Tongue (tissue), 2 donors: ENCODE data around the gene MMEL1. TPM values are rescaled to one million over a fixed set of nuclear protein-coding genes. Genes with fewer than 3 reads are reported as not detected.

Experiments
- DNase-seq: peaks from one replicate; pipeline ENCODE4 v3.0.0-alpha.2; 2015
- total RNA-seq: library from RNA; depleted of rRNA; stranded (reverse); fragments of >200 nt; gene quantifications from one replicate; pipeline ENCODE4 v1.2.3, GENCODE V29; 2014

MMEL1 gene
- total RNA-seq, 1 donor from 2014 or later: not detected

DNA sequence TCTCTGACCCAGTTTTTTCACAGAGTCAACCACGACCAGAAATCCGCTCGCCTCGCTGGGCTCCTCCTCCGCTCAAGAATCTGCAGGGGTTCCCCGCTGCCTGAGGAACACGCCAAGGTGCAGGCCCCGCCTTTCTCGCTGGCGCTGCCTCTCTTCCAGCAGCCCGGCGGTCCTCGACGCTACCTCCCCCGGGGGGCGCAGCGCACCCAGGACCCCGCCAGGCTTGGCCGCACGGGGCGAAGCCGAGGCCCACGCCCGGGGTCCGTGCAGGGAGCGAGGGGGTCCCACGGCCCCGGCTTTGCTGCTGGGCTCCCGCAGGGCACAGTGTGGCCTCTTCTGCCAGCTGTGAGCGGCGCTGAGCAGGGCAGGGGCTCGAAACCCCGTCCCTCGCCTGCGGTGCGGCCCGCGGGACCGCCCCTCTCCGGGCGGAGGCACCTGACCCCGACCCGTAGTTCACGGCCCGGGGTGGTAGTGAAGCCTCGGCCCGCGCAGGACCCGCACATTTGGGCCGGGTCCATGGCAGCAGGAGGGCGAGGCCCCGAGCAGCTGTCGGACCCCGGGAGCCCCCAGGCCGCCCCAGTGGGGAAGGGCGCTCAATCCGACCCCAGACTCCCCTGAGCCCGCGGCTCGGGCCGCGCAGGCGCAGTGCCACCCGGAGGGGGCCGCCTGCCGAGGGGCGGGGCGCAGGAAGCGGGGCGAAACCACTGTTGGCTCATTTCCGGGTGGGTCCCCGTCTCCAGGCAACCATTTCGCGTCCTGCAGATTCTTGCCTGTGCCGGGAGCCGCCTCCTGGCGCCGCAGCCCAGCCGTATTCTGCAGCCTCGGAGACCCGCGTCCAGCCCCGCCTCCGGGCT lies 10.0 kb upstream of the MMEL1 start:
- DNase-seq: peak; percentile 98

DNA sequence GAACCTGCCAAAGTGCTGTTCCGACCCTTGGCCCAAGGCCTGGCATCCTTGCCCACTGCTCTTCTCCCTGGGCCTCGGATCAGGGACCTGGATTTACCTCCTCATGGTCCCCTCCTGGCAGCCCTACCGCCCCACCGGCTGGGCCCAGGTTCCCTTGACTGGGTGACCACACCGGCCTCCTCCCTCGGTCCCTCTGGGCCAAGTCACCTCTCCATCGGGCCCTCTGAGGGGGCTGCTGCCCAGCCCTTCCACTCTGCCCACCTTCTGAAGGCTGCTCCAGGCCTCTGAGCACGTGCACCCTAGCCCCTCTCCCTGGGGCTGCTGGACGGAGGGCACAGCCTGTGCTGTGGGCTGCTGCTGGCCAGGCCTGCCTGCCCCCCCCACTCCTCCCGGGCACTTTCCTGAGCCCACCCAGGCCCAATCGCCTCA lies 9.3 kb upstream of the MMEL1 start:
- no peak for DNase-seq

DNA sequence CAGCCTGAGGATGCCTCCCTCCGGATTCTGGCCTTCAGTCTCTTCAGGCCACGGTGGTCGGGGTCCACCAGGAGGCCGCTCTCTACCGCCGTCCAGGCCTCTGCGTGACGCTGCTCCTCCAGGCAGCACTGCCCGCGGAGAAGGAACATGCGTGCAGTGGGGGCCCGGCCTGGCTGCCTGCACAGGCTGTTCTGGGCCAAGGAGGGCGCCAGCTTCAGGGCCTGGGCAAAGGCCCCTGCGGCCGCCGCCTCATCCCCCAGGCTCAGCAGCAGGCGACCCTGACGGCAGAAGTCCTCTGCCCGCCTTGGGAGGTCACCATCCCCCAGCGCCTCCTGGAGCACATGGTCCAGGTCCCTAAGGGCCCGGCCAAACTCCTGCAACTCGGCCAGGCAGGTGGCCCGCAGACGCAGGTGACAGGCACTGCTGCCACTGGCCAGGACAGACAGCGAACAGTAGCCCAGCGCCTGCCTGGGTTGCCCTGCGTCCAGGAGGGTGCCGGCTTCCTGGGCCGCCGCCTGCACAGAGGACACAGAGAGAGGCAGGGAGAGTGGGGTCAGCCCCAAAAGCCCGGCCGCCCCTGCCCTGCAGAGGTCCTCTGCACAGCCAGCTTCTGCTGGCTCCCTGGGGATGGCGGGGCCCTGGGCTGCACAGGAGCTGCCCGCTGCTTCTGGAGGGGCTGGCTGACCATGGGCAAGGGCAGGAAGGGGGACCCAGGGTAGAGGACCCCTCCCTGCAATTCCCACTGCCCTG lies 8.7 kb upstream of the MMEL1 start:
- DNase-seq: no peak

DNA sequence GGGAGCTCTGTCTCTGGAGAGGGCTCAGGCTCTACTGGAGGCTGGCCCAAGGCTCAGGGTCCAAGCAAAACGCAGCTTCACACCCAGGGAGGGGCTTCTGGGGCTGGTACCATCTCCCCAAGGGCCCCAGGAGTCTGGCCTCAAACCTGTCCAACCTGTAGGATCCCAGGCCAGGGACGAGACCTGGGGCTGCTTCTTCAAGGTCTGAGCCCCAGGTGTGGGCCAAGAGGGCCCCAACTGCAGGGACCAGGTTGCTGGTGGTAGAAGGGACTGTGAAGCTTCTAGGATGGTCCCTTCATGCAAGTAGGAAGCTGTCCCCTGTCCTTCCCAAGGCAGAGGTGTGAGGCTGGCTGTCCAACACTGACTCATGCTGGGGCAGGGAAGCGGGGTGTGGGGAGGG lies 7.8 kb upstream of the MMEL1 start:
- no peak for DNase-seq

DNA sequence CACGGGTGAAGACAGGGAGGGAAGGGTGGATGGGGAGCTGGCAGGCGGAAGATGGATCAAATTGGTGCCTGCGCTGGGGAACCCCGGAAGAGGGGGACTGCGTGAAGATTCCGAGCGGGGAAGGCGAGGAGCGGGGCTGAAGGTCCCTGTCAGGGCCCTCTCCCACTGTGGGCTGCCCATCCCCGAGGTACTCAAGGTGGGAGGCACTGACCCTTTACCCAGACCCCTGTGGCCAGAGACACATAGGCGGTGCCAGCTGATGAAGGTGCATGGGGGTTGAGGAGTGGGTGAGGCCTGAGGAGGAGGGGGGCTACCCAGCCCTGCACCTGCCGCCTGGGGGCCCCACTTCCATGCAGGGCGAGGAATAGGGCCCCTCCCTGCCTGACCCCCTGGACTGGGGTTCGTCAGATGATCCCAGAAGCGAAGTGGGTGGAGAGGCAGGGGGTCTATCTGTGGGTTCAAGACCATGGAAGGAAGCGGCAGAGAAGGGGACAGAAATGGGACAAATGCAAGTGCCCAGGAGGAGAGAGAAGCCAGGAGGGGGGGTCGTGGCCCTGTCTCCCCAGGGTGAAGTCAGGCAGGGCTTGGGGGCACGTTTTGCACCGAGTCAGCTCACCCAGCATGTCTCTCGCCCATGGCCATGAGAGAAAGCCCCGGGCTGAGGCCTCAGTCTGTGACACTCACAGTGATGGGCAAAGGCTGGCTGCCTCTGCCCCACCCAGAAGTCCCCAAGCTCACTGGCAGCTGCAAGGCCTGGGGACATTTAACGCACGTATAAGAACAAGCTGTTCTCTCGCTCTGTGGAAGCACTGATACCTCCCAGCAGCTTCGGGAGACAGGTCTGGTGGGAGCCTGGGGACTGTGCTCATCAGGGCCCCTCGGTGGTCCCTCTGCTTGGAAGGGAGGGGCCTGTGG lies 7.0 kb upstream of the MMEL1 start:
- DNase-seq: peak; percentile 87

DNA sequence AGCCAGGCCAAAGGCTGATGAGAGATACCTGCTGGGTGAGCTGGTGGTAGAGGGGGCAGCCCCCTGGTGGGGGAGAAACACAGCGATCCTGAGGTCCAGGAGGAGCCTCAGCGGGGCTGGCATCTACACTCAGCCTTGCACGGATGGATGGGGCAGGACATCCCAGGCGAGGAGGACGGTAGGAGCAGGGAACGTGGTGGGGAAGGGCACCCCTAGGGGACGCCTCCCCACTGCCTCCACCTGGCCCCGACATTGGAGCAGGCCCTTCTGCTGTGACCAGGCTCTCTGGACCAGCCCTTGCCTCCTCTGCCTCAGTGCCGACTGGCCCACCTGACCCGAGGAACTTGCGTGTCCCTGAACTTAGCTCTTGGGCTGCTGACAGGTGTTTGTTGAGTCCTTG lies 6.4 kb upstream of the MMEL1 start:
- no peak for DNase-seq

DNA sequence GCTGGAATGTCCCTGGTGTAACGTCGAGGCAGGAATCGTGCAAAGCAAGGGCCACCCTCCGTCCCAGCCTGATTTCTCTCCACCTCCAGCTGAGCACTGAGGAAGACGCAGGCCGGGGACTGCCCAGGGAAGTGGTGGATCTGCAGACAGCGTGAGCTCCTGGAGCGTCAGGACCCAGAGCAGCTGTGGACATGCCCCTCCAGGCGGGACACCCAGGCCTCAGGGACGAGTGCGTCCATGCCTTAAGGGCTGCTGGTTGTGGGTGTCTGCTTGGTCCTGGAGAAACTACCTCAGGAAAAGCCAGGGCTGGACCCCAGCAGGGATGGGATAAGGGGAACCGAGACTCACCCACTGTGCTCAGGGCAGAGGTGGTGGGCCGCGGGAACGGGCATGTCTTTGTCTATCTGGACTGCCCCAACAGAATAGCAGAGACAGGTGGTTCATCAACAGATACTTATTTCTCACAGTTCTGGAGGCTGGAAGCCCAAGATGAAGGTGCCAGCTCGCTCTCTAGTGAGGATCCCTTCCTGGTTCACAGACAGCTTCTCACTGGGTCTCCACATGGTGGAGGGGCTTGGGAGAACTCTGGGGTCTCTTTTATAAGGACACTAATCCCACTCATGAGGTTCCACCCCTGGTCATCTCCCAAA lies 5.8 kb upstream of the MMEL1 start:
- DNase-seq: no peak

DNA sequence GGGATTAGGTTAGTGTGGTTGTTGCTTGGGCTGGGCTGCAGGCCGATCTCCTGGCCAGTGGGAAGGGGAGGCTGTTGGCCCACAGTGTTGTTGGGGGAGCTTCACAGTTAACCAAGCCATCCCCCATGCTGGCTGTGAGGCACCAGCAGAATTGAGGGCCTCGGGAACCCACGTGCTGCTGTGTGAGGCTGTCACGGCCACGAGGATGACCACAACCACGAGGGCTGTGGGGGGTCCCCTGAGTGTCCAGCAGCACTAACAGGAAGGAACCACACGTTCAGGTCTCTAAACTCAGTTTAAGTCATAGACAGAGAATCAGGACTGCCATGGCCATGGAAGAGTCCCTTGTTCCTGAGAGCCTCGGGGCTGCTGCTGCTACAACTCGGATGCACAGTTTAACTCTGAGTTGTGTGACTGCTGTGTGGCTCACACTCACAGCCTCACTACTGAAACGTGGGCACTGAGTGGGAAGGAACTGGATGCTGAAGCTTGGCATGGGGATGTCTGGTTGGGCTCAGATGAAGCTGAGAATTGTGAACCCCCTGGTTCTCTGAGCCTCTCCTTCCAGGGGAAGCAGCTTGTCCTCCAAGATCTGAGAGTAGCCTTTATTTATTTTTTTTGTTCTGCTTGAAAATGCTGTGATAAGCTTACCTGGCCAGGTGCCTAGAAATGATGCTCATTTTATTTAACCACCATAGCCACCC lies 4.8 kb upstream of the MMEL1 start:
- DNase-seq: no peak

DNA sequence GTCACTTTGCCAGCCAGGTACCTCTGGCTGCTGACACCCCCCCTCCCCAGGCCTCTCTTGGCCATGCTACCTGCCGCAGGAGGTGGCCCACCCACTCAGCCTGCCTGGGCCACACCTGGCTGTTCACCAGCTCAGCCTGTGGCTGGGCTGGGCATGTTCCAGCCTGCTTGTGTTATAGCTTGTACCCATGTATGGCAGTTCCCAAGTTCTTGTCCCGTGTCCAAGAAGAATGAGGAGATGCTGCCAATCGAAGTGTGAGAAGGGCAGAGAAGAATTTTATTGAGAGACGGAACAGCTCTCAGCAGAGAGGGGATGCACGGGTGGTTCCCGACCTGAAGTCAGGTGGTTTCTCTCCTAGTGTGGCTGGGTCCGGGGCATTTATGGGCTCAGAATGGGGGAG lies 3.9 kb upstream of the MMEL1 start:
- DNase-seq: no peak

DNA sequence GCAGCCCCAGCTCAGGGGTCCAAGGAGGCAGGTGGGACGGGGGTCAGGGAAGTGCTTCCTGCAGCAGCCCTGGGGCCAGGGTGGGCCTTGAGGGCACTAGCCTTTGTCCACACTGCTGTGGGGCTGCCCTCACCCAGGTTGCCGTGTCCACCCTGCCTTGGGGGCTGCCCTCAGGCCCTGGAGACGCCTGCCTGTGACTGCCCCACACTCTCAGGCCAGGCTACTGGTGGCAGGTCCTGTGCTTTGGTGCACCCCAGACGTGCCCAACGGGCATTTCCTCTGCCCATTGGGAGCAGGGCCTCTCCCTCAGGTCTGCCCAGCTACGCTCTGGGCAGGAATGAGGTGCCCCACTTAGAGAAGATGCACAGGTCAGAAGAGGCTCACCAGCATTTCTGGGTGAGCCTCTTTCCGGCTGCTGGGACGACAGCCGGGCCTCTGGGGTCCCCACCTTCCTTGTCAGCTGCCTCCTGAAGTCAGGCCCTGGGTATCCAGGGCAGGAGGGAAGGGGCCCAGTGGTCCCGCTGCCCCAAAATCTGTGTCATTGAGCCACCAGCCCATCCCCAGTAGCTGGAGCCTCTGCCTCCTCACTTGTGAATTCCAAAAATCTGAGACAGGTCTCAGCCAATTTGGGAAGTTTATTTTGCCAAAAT lies 2.7 kb upstream of the MMEL1 start:
- DNase-seq: no peak

DNA sequence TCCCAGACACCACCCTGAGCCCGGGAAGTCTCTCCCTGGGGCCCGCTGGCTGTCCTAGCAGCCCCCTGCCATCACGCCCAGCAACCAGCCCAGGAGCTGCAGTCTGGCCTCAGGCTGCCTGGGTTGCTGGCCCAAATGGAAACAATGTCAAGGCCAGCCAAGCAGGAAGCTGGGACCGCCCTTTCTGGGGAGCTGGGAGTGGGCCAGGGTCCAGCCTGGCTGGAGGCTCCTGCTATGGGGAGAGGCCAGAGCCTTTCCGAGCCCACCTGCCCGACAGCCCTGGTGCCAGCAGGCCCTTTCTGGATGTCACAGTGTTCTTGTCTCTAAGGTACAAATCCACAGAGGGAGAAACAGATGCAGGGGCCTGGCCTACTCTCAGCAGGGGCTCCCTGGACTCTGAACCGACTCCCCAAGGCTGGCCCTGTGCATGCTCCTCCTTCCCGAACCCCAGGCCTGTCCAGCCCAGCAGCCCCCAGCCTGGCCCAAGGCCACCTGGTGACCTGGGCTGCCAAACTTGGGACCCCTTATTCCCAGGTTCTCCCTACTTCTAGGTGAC lies 1.2 kb upstream of the MMEL1 start:
- DNase-seq: no peak

DNA sequence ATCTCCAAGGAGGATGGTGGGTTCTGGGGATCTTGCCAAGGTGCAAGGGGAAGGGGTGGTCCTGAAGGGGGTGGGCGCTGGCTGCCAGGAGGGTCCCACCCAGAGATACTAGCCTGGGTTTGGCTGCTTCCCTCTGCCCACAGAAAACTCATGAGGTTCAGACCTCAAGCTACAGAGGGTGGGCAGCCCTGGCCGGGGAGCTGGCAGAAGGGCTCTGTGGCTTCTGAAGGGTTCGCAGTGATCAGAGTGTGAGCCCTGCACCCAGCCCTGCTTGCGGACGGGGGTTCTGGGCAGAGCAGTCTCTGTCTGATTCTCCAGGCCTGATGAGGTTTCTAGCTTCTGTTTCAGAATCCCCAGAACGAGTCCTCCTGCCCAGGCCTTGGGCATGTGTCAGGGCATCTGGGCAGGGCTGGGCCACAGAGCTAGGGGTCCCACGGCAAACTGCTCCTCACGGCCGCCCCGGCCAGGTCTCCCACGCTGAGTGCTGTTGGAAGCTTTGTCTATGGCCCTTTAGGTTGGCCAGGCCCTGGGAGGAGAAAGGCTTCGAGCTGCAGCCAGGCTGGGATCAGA lies 635 bp upstream of the MMEL1 start:
- DNase-seq: no peak

DNA sequence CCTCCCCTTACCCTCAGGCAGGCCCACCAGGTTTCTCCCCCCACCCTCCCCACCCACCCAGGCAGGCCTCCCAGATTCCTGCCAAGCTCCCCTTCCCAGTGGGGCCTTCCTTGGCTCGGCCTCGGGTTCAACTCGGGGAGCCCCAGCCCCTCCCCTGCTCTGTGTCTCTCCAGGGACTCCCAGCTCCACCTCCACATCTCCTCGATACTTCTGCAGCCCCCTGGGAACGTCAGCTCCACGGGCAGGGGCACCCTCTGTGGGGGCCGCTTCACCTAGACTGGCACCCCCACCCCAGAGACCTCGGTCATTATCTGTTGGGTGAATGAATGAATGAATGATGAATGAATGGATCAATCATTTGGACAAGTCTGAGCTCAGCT lies 775 bp downstream of the MMEL1 start:
- DNase-seq: no peak

DNA sequence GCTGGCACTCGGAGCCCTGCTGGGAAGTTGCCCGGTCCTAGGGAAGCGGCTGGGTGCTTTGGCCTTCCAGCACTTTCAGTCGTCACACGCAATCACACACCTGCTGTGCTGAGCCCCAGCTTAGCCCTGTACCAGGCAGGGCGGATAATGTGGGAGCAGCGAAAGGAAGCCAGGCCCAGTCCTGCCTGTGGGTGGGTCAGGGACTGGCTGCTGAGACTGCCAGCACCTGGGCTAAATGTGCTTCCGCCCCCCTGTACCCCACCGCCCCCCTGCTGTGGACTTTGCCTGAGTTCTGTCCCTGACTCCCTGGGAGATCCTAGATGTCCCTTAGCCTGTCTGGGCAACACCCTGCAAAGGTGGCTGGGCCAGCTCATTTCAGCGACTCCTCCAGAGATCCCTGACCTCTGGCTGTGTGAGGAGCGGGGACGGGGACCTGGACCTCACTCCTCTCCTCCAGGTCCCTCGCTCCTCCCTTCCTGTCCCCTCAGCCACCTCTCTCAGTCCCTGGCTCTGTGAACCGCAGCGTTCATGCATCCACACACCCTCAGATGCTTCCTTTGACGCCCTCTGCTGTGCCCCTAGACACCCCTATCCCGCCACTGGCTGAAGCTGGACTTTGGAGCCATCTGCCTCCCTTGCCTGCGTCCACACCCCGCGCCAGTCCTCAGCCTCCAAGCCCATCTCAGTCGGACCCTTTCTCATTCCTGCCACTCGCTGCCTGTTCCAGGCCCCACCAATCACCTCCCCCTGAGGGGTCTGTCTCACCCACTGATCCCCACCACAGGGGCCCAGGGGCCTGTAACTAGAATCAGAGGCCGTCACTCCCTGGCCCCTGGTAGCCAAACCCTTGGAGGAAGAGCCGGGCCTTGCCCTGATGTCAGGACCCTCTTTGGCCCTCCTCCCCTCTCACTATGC lies 1.4 kb downstream of the MMEL1 start:
- no peak for DNase-seq

DNA sequence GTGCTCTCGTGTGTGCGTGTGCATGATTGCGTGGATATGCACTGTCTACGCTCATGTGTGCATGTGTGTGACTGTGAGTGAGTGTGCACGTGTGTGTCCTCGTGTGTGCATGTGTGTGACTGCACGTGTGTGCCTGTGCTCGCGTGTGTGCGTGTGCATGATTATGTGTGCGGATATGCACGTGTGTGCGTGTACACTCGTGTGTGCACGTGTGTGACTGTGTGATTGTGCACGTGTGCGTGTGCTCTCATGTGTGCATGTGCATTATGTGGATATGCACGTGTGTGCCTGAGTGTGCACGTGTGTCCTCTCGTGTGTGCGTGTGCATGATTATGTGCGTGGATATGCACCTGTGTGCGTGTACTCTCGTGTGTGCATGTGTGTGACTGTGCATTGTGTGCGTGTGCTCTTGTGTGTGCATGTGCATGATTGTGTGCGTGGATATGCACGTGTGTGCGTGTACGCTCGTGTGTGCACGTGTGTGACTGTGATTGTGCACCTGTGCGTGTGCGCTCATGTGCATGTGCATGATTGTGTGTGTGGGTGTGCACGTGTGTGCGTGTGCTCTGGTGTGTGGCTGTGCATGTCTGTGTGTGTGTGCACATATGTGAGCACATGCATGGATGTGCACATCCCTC lies 2.2 kb downstream of the MMEL1 start:
- DNase-seq: no peak

DNA sequence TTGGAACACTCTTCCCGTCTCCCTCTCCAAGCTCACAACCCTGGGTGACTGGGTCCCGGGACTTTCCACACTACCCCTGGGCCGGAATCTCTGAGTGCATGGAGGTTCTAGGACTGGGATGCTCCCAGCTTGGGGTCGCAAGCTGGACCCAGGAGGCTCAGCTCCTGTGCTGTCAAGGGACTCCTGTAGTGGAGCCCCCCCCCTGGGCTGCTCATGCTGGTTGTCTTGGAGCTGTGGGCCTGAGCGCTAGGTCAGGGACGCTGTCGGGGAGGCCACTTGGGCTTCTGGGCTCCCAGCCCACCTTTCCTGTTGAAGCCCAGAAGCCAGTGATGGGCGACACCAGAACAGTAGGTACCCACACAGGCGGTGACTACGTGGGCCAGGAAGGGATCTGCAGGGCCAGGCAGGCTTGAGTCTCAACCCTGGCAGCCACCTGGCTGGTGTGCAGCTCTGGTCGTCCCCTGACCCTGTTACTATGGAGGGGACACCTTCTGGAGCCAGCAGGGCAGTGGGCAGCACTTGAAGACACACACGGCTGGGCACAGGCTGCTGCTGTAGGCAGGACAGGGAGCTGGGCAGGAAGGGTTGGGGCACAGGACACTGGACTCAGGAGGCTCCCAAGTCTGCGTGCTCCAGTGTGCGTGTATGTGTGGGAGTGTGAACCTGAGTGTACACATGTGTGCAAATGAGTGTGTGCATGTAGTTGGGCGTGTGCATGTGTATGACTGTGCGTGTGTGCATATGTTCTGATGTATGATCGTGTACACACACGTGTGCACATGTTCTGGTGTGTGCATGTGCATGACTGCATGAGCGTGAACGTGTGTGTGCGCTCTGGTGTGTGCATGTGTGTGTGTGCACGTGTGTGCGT lies 3.0 kb downstream of the MMEL1 start:
- no peak for DNase-seq

DNA sequence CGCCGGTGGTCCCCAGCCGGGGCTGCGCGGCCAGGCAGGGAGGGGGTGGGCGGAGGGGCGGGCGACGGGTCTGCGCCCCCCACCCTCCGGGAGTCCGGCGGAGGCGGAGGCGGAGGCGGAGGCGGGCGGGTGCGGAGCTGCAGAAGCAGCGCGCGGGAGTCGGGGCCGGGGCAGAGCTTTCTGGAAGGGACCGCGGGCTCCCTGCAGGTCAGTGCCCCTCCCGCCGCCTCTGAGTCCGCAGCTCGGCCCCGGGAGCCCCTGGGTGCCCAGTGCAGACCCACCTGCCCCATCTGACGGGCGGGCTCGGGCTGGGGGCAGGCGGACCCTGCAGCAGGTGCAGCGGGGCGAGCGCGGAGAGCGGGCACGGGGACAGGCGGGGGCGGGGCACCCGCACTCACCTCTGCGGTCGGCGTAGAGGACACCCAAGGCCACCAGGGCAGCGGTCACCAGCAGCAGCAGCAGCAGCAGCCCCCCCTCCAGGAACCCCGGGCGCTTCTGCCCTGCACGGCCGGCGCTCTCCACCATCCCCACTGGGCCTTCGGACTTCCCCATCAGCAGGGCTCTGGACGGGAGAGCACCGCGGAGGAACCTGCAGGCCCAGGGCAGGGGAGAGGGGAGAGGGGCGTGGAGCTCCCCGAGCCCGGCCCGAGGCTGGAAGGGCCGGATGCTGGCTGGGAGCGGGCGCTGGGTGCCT lies 3.7 kb downstream of the MMEL1 start:
- DNase-seq: no peak
